ENCODE results near the gene DDX10.

DNA sequence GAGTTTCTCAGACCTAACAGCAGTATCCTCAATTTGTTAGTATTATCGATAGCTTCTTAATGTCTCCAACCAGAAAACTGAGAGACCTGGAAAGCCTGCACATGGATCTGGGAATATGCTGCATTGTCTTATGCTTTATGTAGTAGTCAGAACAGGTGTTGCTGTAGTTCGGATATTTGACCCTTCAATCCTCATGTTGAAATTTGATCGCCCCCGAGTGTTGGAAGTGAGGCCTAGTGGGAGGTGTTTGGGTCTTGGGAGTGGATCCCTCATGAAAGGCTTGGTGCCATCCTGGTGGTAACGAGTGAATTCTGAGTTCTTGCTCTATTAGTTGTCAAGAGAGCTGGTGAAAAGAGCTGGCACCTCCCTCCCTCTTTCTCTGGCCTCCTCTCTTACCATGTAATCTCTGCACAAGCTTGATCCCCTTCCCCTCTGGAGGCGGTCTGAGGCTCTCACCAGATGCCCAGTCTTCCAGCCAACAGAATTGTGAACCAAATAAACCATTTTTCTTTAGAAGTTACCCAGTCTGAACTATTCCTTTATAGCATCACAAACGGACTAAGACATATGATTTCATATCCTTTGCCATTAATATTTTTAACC, 227.1 kb downstream of the DDX10 start:
- TF ChIP-seq, protein P1, sequence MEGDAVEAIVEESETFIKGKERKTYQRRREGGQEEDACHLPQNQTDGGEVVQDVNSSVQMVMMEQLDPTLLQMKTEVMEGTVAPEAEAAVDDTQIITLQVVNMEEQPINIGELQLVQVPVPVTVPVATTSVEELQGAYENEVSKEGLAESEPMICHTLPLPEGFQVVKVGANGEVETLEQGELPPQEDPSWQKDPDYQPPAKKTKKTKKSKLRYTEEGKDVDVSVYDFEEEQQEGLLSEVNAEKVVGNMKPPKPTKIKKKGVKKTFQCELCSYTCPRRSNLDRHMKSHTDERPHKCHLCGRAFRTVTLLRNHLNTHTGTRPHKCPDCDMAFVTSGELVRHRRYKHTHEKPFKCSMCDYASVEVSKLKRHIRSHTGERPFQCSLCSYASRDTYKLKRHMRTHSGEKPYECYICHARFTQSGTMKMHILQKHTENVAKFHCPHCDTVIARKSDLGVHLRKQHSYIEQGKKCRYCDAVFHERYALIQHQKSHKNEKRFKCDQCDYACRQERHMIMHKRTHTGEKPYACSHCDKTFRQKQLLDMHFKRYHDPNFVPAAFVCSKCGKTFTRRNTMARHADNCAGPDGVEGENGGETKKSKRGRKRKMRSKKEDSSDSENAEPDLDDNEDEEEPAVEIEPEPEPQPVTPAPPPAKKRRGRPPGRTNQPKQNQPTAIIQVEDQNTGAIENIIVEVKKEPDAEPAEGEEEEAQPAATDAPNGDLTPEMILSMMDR (IDR thresholded peaks at IDR 0.05; ENCODE audit: insufficient read depth, low read length), result no peak
- TF ChIP-seq GABPA (IDR thresholded peaks at IDR 0.05; ENCODE audit: low read depth), result no peak
- no peak for TF ChIP-seq POLR2AphosphoS5 (IDR thresholded peaks at IDR 0.05; ENCODE audit: low read depth)
- TF ChIP-seq, protein P2, sequence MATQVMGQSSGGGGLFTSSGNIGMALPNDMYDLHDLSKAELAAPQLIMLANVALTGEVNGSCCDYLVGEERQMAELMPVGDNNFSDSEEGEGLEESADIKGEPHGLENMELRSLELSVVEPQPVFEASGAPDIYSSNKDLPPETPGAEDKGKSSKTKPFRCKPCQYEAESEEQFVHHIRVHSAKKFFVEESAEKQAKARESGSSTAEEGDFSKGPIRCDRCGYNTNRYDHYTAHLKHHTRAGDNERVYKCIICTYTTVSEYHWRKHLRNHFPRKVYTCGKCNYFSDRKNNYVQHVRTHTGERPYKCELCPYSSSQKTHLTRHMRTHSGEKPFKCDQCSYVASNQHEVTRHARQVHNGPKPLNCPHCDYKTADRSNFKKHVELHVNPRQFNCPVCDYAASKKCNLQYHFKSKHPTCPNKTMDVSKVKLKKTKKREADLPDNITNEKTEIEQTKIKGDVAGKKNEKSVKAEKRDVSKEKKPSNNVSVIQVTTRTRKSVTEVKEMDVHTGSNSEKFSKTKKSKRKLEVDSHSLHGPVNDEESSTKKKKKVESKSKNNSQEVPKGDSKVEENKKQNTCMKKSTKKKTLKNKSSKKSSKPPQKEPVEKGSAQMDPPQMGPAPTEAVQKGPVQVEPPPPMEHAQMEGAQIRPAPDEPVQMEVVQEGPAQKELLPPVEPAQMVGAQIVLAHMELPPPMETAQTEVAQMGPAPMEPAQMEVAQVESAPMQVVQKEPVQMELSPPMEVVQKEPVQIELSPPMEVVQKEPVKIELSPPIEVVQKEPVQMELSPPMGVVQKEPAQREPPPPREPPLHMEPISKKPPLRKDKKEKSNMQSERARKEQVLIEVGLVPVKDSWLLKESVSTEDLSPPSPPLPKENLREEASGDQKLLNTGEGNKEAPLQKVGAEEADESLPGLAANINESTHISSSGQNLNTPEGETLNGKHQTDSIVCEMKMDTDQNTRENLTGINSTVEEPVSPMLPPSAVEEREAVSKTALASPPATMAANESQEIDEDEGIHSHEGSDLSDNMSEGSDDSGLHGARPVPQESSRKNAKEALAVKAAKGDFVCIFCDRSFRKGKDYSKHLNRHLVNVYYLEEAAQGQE (IDR thresholded peaks at IDR 0.05; ENCODE audit: insufficient replicate concordance, low read depth), result no peak

Data from HL-60 (cell line).